ENCODE results near the gene NR2C2AP.
A peak's percentile ranks its signal among the peaks of the same experiment; 100 is the strongest.
"Not testable (repeated sequence)": the region's sequence is repeated elsewhere in the genome, so short reads cannot be mapped to it uniquely, and the experiment has no call there.

Gene NR2C2AP

DNA sequence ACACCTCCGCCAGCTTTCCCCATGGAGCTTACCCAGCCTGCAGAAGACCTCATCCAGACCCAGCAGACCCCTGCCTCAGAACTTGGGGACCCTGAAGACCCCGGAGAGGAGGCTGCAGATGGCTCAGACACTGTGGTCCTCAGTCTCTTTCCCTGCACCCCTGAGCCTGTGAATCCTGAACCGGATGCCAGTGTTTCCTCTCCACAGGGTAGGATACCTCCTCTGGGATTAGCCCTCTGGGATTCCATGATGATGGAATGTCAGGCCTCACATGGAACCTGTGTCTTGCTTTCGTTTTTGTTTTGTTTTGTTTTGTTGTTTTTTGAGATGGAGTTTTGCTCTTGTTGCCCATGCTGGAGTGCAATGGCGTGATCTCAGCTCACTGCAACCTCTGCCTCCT, 9.3 kb downstream of the NR2C2AP start:
- Histone ChIP-seq H3K4me1 (ENCODE audit: control insufficient read depth, insufficient read depth, low read length) (no peaks in the 10 kb centered on the region), H3K4me3 (ENCODE audit: low read depth, low read length) (no peak overlapping the region), H3K9me3 (ENCODE audit: control insufficient read depth, insufficient read depth, low read length) (no peaks in the 10 kb centered on the region), H3K27me3 (ENCODE audit: control insufficient read depth, insufficient read depth, low read length) (no peaks in the 10 kb centered on the region), H3K9ac (ENCODE audit: low read depth, low read length) (no peak overlapping the region), H3K36me3 (ENCODE audit: control insufficient read depth, insufficient read depth, low read length) (peaks cover 19% of the 10 kb centered on the region)

GRCh38 chr19:19192910-19193423, 10.2 kb downstream of the NR2C2AP start:
- Histone ChIP-seq H3K9ac (ENCODE audit: low read depth, low read length) (peak overlapping the region; percentile 91), H3K36me3 (ENCODE audit: control insufficient read depth, insufficient read depth, low read length) (peaks cover 11% of the 10 kb centered on the region), H3K27me3 (ENCODE audit: control insufficient read depth, insufficient read depth, low read length) (no peaks in the 10 kb centered on the region), H3K9me3 (ENCODE audit: control insufficient read depth, insufficient read depth, low read length) (no peaks in the 10 kb centered on the region), H3K4me3 (ENCODE audit: low read depth, low read length) (peak overlapping the region; percentile 80), H3K4me1 (ENCODE audit: control insufficient read depth, insufficient read depth, low read length) (no peaks in the 10 kb centered on the region)

- Histone ChIP-seq H3K36me3 (ENCODE audit: control insufficient read depth, insufficient read depth, low read length) (peaks cover 9% of the 10 kb centered on the region), H3K9me3 (ENCODE audit: control insufficient read depth, insufficient read depth, low read length) (no peaks in the 10 kb centered on the region), H3K4me1 (ENCODE audit: control insufficient read depth, insufficient read depth, low read length) (no peaks in the 10 kb centered on the region), H3K4me3 (ENCODE audit: low read depth, low read length) (peak within 1 kb of the TSS; percentile 99), H3K27me3 (ENCODE audit: control insufficient read depth, insufficient read depth, low read length) (no peaks in the 10 kb centered on the region), H3K9ac (ENCODE audit: low read depth, low read length) (peak within 1 kb of the TSS; percentile 95)
Observed at GRCh38 chr19:19192078-19192882, 10.9 kb downstream of the NR2C2AP start, which contains the start of the genes BORCS8 and RFXANK. Gene BORCS8, minus strand, starts transcription at chr19:19192152. Its CDS starts 35 bp downstream, at chr19:19192117. Gene RFXANK, plus strand, starts transcription at chr19:19192258. Its CDS starts 1,689 bp downstream, at chr19:19193947.

GRCh38 chr19:19191768-19192077, 11.5 kb downstream of the NR2C2AP start:
- Histone ChIP-seq H3K9ac (ENCODE audit: low read depth, low read length) (peak overlapping the region; percentile 95), H3K36me3 (ENCODE audit: control insufficient read depth, insufficient read depth, low read length) (peaks cover 4% of the 10 kb centered on the region), H3K4me3 (ENCODE audit: low read depth, low read length) (peak overlapping the region; percentile 99), H3K4me1 (ENCODE audit: control insufficient read depth, insufficient read depth, low read length) (no peaks in the 10 kb centered on the region), H3K9me3 (ENCODE audit: control insufficient read depth, insufficient read depth, low read length) (no peaks in the 10 kb centered on the region), H3K27me3 (ENCODE audit: control insufficient read depth, insufficient read depth, low read length) (no peaks in the 10 kb centered on the region)

- no peak overlapping the region for H3K9ac ChIP-seq (ENCODE audit: low read depth, low read length)
- no peaks in the 10 kb centered on the region for H3K27me3 ChIP-seq (ENCODE audit: control insufficient read depth, insufficient read depth, low read length)
- H3K4me3 ChIP-seq (ENCODE audit: low read depth, low read length): no peak overlapping the region
- peaks cover 13% of the 10 kb centered on the region for H3K36me3 ChIP-seq (ENCODE audit: control insufficient read depth, insufficient read depth, low read length)
- H3K4me1 ChIP-seq (ENCODE audit: control insufficient read depth, insufficient read depth, low read length): no peaks in the 10 kb centered on the region
- no peaks in the 10 kb centered on the region for H3K9me3 ChIP-seq (ENCODE audit: control insufficient read depth, insufficient read depth, low read length)
Observed at GRCh38 chr19:19186742-19187141, 16.5 kb downstream of the NR2C2AP start.

DNA sequence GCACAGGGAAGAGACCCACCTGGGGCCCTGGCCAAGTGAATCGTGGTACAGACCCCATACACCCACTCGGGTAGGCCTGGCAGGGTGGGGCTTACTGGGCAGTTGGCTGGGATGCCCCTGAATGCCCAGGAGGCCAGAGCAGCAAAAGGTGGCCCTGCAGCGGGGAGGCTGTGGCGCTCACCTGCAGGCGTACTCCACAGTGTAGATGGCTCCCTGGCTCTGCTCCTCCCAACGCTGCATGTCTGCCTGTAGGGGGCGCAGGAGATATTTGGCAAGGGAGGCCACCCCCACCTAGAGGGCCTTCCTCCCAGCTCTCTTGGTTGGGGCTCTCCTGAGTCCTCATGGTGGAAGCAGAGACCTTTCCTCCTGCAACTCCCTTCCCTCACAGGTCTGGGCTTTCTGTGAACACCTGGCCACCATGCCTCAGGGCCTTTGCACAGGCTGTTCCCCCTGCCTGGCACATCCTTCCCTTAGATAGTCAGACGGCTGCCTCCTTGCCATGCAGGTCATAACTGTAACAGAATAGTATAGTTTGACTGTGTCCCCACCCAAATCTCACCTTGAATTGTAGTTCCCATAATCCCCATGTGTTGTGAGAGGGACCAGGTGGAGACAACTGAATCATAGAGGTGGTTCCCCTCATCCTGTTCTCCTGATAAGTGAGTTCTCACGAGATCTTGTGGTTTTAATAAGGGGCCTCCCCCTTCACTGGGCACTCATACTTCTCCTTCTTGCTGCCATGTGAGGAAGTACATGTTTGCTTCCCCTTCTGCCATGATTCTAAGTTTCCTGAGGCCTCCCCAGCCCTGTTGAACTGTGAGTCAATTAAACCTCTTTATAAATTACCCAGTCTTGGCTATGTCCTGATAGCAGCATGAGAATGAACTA, 17.1 kb downstream of the NR2C2AP start:
- H3K4me1 ChIP-seq (ENCODE audit: control insufficient read depth, insufficient read depth, low read length): no peaks in the 10 kb centered on the region
- no peak overlapping the region for H3K9ac ChIP-seq (ENCODE audit: low read depth, low read length)
- H3K4me3 ChIP-seq (ENCODE audit: low read depth, low read length): no peak overlapping the region
- H3K9me3 ChIP-seq (ENCODE audit: control insufficient read depth, insufficient read depth, low read length): no peaks in the 10 kb centered on the region
- H3K36me3 ChIP-seq (ENCODE audit: control insufficient read depth, insufficient read depth, low read length): peaks cover 15% of the 10 kb centered on the region
- H3K27me3 ChIP-seq (ENCODE audit: control insufficient read depth, insufficient read depth, low read length): no peaks in the 10 kb centered on the region

DNA sequence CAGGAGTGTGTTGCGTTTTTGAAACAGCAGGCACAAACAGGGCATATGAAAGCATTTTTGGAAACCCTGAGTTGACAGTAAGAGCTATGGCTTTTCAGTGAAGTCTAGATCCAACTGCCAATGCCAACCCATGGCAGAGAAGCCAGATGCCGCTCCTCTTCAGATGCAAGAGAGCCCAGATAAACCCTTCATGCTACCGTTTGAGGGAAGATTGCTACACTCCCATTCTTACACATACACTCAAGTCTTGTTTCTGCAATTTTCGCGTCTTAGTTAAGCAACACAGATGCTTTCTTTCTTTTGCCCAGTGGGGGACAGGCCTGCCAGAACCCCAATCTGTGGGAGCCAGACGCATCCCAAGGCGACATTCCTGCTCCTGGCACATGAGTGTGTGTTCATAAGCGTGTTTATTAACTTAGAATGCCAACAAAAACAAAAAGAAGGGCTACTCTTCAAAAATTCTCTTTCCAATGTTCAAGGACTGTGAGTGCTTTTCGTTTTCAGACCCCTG, 21.7 kb downstream of the NR2C2AP start:
- Histone ChIP-seq H3K9me3 (ENCODE audit: control insufficient read depth, insufficient read depth, low read length) (no peaks in the 10 kb centered on the region), H3K9ac (ENCODE audit: low read depth, low read length) (no peak overlapping the region), H3K36me3 (ENCODE audit: control insufficient read depth, insufficient read depth, low read length) (peaks cover 15% of the 10 kb centered on the region), H3K27me3 (ENCODE audit: control insufficient read depth, insufficient read depth, low read length) (no peaks in the 10 kb centered on the region), H3K4me1 (ENCODE audit: control insufficient read depth, insufficient read depth, low read length) (no peaks in the 10 kb centered on the region), H3K4me3 (ENCODE audit: low read depth, low read length) (no peak overlapping the region)

DNA sequence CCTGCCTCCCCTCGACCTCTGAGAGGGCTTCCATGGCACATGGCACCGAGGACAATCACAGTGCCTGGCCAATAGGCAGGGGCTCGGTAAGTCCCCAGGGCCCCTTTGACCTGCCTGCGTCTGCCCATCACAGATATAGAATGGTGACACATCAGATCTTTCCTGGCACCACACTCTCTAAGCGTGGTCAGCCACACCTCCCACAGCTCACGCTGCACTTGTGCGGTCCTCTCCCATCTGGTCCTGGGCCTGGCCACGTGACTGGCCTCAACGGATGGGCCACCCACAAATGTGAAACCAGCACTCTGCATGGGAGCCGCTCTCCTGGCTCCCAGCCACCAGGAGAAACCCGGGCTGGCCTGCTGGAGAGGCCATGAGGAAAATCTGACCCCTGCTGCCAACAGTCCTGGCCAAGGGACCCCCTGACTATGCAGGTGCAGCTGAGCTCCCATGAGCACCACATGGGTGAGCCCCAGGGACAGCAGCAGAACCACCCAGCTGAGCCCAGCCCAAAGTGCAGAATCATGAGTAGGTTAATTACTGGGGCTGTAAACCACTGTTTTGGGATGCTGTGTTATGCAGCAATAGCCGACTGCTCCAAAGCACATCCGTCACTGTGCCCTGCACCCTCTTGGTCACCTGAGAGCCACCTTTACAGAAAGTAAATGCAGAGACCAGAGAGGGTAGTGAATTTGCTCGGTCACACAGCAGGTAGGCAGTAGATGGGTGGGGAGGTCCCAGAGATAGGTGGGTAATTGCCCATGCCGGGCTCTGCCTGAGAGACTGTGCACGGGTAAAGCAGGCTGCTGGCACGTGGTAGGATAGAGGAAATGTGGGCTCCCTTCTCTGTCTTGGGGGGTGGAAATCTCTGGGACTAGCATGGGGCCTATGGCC, 23.4 kb downstream of the NR2C2AP start:
- Histone ChIP-seq H3K27me3 (ENCODE audit: control insufficient read depth, insufficient read depth, low read length) (no peaks in the 10 kb centered on the region), H3K4me1 (ENCODE audit: control insufficient read depth, insufficient read depth, low read length) (no peaks in the 10 kb centered on the region), H3K4me3 (ENCODE audit: low read depth, low read length) (no peak overlapping the region), H3K9me3 (ENCODE audit: control insufficient read depth, insufficient read depth, low read length) (no peaks in the 10 kb centered on the region), H3K9ac (ENCODE audit: low read depth, low read length) (no peak overlapping the region), H3K36me3 (ENCODE audit: control insufficient read depth, insufficient read depth, low read length) (peaks cover 13% of the 10 kb centered on the region)

- no peak overlapping the region for H3K4me3 ChIP-seq (ENCODE audit: low read depth, low read length)
- H3K9me3 ChIP-seq (ENCODE audit: control insufficient read depth, insufficient read depth, low read length): no peaks in the 10 kb centered on the region
- H3K9ac ChIP-seq (ENCODE audit: low read depth, low read length): no peak overlapping the region
- peaks cover 3% of the 10 kb centered on the region for H3K4me1 ChIP-seq (ENCODE audit: control insufficient read depth, insufficient read depth, low read length)
- peaks cover 6% of the 10 kb centered on the region for H3K36me3 ChIP-seq (ENCODE audit: control insufficient read depth, insufficient read depth, low read length)
- no peaks in the 10 kb centered on the region for H3K27me3 ChIP-seq (ENCODE audit: control insufficient read depth, insufficient read depth, low read length)
Observed at GRCh38 chr19:19176950-19177349, 26.3 kb downstream of the NR2C2AP start.

DNA sequence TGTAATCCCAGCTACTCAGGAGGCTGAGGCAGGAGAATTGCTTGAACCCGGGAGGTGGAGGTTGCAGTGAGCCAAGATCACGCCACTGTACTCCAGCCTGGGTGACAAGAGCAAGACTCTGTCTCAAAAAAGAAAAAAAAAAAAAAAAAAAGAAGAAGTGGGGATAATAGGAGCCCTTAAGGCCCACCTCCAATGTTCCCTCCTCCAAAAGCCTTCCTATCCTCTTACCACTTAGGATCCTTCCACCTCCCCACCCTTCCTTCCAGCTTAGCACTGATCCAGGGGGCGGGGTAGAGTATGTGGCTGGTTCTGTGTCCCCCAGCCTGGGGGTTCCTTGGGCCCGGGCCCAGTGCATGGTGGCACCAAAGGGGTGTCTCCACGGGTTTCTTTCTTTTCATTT, 30.0 kb downstream of the NR2C2AP start:
- H3K4me1 ChIP-seq (ENCODE audit: control insufficient read depth, insufficient read depth, low read length); H3K4me3 ChIP-seq (ENCODE audit: low read depth, low read length); H3K9me3 ChIP-seq (ENCODE audit: control insufficient read depth, insufficient read depth, low read length); H3K36me3 ChIP-seq (ENCODE audit: control insufficient read depth, insufficient read depth, low read length); H3K9ac ChIP-seq (ENCODE audit: low read depth, low read length): not testable (repeated sequence)
- H3K27me3 ChIP-seq (ENCODE audit: control insufficient read depth, insufficient read depth, low read length): peaks cover 20% of the 10 kb centered on the region
